ENCODE results near the gene MLF2.
"Not testable (repeated sequence)": the region's sequence is repeated elsewhere in the genome, so short reads cannot be mapped to it uniquely, and the experiment has no call there.

Gene MLF2

DNA sequence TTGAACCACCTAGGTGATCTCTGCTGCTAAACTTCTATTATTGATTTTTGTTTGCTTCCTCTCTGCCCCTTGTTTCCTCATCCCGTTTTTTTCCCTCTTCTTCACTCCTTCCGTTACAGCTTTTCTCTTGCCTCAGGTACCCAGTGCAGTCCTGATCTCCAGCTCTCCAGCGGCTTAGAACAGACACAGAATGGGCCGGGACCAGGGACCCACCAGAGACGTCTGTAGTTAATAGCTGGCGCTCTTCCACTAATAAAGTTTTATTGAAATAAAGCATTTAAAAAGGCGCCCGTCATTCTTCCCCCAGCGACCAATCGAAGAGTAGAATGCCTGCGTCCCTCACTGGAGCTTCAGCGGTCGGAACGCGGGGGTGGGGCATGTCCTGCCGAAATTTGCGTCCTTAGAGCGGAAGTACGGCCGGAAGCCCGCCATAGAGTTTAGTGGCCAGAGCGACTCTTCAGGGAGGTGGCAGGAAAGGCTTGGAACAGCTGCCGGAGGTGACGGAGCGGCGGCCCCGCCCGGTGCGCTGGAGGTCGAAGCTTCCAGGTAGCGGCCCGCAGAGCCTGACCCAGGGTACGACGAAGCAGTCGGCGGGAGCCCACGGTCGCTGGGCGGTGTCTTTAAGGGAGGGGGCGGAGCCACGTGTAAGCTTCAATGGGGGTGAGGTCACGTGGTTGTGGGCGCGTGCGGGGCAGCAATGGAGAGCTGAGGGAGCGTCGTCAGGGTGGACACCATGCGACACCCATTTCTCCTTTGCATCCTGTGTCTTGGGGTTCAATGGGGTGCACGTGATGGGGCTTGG lies 29.1 kb downstream of the MLF2 start, which contains the start of gene COPS7A:
Gene COPS7A (plus strand): TSS at position 440 of the 802 bp plus-strand sequence. CDS start 611 bp downstream, outside the sequence.
- H3K4me3 ChIP-seq (ENCODE audit: low read depth, low read length) = peak within 1 kb of the TSS; percentile 70
- in situ Hi-C loops (cut with HindIII; ENCODE audit: low sequenced_read_pairs) = no loop called here
- DNase-seq (ENCODE audit: low read depth, low spot score) = peak; percentile 99
- no peak for TF ChIP-seq CTCF (IDR thresholded peaks at IDR 0.05; ENCODE audit: low read depth, low read length)

DNA sequence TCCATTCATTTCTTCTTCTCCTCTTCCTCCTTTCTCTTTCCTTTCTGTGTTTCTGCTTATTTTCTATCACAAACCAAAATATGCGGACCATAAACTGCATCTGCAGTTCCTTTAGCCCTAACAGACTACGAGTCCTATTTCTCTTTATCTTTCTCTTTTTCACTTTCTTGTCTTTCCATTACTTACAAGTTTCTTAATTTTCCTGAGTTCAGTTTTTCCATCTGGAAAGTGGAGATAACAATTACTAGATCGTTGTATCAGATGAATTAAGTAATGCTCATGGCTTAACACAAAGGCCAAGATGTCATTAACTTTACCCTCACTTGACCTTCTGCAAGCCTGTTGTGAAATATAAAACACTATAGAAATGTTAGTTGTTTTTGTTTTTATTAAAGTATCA lies 30.1 kb downstream of the MLF2 start:
- in situ Hi-C loops (cut with HindIII; ENCODE audit: low sequenced_read_pairs) = no loop called here
- no peak for DNase-seq (ENCODE audit: low read depth, low spot score)
- no peak for TF ChIP-seq CTCF (IDR thresholded peaks at IDR 0.05; ENCODE audit: low read depth, low read length)
- no peak overlapping the region for H3K4me3 ChIP-seq (ENCODE audit: low read depth, low read length)

GRCh38 chr12:6716874-6717437 lies 36.0 kb downstream of the MLF2 start:
- in situ Hi-C loops (cut with HindIII; ENCODE audit: low sequenced_read_pairs) = no loop called here
- H3K4me3 ChIP-seq (ENCODE audit: low read depth, low read length) = no peak overlapping the region
- no peak for DNase-seq (ENCODE audit: low read depth, low spot score)
- no peak for TF ChIP-seq CTCF (IDR thresholded peaks at IDR 0.05; ENCODE audit: low read depth, low read length)

DNA sequence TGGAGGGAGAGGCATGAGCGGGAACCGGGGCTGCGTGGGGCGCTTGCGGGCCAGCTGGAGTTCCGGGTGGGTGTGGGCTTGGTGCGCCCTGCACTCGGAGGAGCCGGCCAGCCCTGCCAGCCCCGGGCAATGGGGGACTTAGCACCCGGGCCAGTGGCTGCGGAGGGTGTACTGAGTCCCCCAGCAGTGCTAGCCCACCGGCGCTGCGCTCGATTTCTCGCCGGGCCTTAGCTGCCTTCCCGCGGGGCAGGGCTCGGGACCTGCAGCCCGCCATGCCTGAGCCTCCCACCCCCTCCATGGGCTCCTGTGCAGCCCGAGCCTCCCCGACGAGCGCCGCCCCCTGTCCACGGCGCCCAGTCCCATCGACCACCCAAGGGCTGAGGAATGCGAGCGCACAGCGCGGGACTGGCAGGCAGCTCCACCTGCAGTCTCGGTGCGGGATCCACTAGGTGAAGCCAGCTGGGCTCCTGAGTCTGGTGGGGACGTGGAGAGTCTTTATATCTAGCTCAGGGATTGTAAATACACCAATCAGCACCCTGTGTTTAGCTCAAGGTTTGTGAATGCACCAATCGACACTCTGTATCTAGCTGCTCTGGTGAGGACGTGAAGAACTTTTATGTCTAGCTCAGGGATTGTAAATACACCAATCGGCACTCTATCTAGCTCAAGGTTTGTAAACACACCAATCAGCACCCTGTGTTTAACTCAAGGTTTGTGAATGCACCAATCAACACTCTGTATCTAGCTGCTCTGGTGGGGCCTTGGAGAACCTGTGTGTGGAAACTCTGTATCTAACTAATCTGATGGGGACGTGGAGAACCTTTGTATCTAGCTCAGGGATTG lies 36.7 kb downstream of the MLF2 start:
- H3K4me3 ChIP-seq (ENCODE audit: low read depth, low read length); in situ Hi-C loops (cut with HindIII; ENCODE audit: low sequenced_read_pairs); DNase-seq (ENCODE audit: low read depth, low spot score): not testable (repeated sequence)

DNA sequence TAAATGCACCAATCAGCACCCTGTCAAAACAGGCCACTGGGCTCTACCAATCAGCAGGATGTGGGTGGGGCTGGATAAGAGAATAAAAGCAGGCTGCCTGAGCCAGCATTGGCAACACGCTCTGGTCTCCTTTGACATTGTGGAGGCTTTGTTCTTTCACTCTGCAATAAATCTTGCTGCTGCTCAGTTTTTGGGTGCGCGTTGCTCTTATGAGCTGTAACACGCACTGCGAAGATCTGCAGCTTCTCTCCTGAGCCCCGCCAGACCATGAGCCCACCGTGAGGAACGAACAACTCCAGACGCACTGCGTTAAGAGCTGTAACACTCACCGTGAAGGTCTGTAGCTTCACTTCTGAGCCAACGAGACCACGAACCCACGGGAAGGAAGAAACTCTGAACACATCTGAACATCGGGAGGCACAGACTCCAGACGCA lies 44.0 kb downstream of the MLF2 start:
- in situ Hi-C loops (cut with HindIII; ENCODE audit: low sequenced_read_pairs) = no loop called here
- TF ChIP-seq CTCF (IDR thresholded peaks at IDR 0.05; ENCODE audit: low read depth, low read length) = no peak
- H3K4me3 ChIP-seq (ENCODE audit: low read depth, low read length) = no peak overlapping the region
- DNase-seq (ENCODE audit: low read depth, low spot score) = no peak

GRCh38 chr12:6708351-6708750 lies 44.6 kb downstream of the MLF2 start:
- in situ Hi-C loops (cut with HindIII; ENCODE audit: low sequenced_read_pairs) = not testable (repeated sequence)

GRCh38 chr12:6703631-6704030 lies 49.3 kb downstream of the MLF2 start:
- no peak overlapping the region for H3K4me3 ChIP-seq (ENCODE audit: low read depth, low read length)
- in situ Hi-C loops (cut with HindIII; ENCODE audit: low sequenced_read_pairs) = no loop called here
- no peak for DNase-seq (ENCODE audit: low read depth, low spot score)
- TF ChIP-seq CTCF (IDR thresholded peaks at IDR 0.05; ENCODE audit: low read depth, low read length) = no peak

More at GRCh38 chr12:6708351-6708750, 44.6 kb downstream of the MLF2 start:
- not testable (repeated sequence) for H3K4me3 ChIP-seq (ENCODE audit: low read depth, low read length); DNase-seq (ENCODE audit: low read depth, low spot score)

All from astrocyte of the spinal cord (primary cell).